Neural crest cell (in vitro differentiated cells): ENCODE measurements around the gene CEACAM4. TPM values are rescaled to one million over a fixed set of nuclear protein-coding genes. Genes with fewer than 3 reads are reported as not detected.

Experiments
- DNase-seq: peaks from one replicate; pipeline ENCODE4 v3.0.0; 2021; ENCODE audit warnings: low read depth, mixed read lengths, low spot score
- H3K27ac Mint-ChIP-seq: one replicate; pipeline ENCODE4 v1.8.0; 2021; ENCODE audit warnings: mild to moderate bottlenecking, mixed read lengths; ENCODE audit not compliant: unreplicated experiment
- H3K27me3 Mint-ChIP-seq: 2 replicates; pipeline ENCODE4 v1.8.0; 2021; ENCODE audit warnings: low read depth, mild to moderate bottlenecking, mixed read lengths
- H3K36me3 Mint-ChIP-seq: 2 replicates; pipeline ENCODE4 v1.8.0; 2021; ENCODE audit warnings: low read depth, mild to moderate bottlenecking, mixed read lengths
- H3K4me1 Mint-ChIP-seq: 2 replicates; pipeline ENCODE4 v1.8.0; 2021; ENCODE audit warnings: mixed read lengths
- H3K4me3 Mint-ChIP-seq: one replicate; pipeline ENCODE4 v1.8.0; 2021; ENCODE audit warnings: mild to moderate bottlenecking, mixed read lengths
- H3K9me3 Mint-ChIP-seq: 2 replicates; pipeline ENCODE4 v1.8.0; 2021; ENCODE audit warnings: mixed read lengths
- total RNA-seq: library from RNA; stranded (reverse); gene quantifications from 2 replicates; pipeline ENCODE4 v1.2.1, GENCODE V29; 2021
- TF ChIP-seq, protein P1 (sequence below): fragments of 200-600 bp; sonication (generic); conservative IDR thresholded peaks from 2 replicates; pipeline ENCODE4 v1.5.0; 2021; ENCODE audit warnings: antibody characterized with exemption, mild to moderate bottlenecking

CEACAM4 gene
- total RNA-seq, 1 donor from 2014 or later = not detected

DNA sequence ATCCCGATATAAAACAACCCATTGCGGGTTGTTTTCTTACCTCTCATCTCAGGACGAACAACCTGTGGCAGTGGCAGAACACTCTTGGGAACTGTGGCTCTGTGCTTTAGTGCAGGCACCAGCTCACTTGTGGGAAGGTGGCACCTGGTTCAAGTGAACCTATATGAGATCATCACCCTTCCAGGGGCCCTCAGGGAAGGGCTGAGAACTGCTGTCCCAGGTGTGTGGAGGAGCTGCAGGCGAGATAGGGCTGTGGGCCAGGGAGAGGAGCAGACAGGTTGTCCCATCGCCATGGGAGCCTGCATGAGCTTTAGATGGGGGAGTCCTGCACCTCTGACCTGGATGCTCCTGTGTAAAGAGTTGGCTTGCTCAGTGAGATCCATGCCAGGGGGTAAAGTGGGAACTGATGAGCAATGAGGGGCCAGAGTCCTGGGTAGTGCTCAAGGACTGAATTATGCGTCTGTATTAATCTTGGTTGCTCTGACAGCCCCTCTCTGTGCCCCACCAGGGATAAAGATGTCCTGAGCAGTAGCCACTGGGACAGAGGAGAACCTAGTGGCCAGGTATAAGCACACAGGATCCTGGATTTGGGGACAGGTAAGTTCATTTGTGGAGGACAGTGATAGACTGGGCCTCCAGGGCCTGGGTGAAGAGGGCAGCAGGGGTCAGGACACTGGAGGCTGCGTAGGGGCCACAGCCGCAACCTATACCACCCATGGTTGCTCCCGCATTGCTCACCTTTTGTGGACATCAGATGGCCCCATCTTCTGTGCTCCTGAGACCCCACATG lies 8.7 kb downstream of the CEACAM4 start:
- no peak overlapping the region for H3K27ac Mint-ChIP-seq
- TF ChIP-seq, protein P1, sequence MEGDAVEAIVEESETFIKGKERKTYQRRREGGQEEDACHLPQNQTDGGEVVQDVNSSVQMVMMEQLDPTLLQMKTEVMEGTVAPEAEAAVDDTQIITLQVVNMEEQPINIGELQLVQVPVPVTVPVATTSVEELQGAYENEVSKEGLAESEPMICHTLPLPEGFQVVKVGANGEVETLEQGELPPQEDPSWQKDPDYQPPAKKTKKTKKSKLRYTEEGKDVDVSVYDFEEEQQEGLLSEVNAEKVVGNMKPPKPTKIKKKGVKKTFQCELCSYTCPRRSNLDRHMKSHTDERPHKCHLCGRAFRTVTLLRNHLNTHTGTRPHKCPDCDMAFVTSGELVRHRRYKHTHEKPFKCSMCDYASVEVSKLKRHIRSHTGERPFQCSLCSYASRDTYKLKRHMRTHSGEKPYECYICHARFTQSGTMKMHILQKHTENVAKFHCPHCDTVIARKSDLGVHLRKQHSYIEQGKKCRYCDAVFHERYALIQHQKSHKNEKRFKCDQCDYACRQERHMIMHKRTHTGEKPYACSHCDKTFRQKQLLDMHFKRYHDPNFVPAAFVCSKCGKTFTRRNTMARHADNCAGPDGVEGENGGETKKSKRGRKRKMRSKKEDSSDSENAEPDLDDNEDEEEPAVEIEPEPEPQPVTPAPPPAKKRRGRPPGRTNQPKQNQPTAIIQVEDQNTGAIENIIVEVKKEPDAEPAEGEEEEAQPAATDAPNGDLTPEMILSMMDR = no peak
- no peaks in the 10 kb centered on the region for H3K36me3 Mint-ChIP-seq
- peaks cover 13% of the 10 kb centered on the region for H3K9me3 Mint-ChIP-seq
- no peaks in the 10 kb centered on the region for H3K4me1 Mint-ChIP-seq
- no peaks in the 10 kb centered on the region for H3K27me3 Mint-ChIP-seq
- no peak overlapping the region for H3K4me3 Mint-ChIP-seq
- DNase-seq = no peak

DNA sequence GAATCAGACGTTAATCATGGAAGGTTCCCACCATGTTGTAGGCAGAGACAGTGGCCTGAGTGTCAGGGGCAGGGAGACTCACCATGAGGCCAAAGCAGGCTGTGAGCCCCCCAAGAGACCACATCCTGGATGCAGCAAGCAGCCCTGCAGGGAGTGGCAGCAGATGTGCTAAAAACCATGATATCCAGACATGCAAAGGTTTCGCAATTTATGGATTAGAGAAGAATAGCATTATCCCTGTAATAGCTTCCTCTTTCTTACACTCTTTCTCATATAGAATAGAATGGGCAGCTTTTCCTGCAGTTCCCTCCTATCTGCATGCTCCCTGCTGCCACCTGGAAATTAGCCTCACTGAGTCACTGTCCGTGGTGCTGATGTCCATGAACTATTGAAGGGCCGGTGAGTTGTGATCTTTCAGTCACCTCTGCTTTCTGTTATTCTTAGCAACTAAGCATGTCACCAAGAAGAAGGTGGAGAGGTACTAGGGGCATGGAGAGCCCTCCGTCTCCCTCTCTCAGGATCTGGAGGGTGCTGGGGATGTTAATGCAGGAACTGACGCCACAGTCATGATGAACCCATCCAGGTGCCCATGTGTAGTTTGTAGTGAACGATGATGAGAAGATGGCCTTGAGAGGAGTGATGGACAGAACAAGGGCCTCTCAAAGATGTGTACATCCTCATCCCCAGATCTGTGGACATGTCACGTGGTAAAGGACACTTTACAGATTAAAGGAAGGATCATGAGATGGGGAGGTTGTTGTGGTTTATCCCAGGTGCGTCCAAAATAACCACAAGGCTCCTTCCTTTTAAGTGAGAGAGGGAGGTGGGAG lies 9.9 kb downstream of the CEACAM4 start:
- H3K9me3 Mint-ChIP-seq = peaks cover 13% of the 10 kb centered on the region
- TF ChIP-seq, protein P1 = no peak
- no peaks in the 10 kb centered on the region for H3K27me3 Mint-ChIP-seq
- no peak overlapping the region for H3K4me3 Mint-ChIP-seq
- no peak overlapping the region for H3K27ac Mint-ChIP-seq
- DNase-seq = no peak
- H3K4me1 Mint-ChIP-seq = no peaks in the 10 kb centered on the region
- no peaks in the 10 kb centered on the region for H3K36me3 Mint-ChIP-seq

DNA sequence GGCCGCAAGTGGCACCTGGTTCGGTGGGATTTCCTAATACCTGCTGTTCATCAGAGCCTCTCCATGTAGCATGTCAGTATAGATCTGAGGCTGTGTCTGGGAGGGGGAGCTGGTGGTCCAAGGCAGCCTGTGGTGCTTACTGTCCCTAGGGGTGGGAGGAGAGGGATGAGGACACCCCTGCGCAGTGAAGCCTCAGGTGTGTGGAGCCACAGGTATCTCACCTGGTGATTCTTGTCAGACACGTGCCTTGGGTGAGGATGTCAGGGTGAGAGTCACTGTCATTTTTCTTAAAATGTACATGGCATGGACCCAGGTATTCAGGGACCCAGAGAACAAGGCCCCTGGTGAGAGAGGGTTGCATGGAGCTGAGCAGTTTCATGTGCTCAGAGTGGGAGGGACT lies 11.7 kb downstream of the CEACAM4 start:
- H3K27ac Mint-ChIP-seq = no peak overlapping the region

DNA sequence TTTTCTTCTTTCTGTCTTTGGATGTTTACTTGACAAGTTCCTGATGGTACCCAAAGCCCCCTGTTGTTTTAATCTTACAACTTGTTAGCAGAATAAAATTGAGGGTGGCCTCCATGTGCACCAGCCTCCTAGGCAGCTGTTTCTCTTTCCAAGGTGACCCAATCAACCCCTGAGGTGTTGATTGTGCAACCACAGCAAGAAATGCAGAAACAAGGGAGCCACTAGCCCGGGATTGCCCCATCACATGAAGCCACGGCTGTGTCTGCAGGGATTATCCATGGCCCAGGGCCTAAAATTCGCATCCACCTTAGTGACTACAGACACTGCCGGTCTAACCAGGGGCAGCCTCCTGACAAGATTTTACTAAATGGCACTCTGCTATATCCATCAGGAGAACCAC lies 14.4 kb downstream of the CEACAM4 start:
- H3K4me1 Mint-ChIP-seq = no peaks in the 10 kb centered on the region
- H3K27ac Mint-ChIP-seq = no peak overlapping the region
- H3K9me3 Mint-ChIP-seq = peaks cover 15% of the 10 kb centered on the region
- H3K27me3 Mint-ChIP-seq = peaks cover 5% of the 10 kb centered on the region
- TF ChIP-seq, protein P1 = no peak
- H3K36me3 Mint-ChIP-seq = no peaks in the 10 kb centered on the region
- DNase-seq = no peak
- H3K4me3 Mint-ChIP-seq = no peak overlapping the region

More for the DNA sequence above, 11.7 kb downstream of the CEACAM4 start:
- Mint-ChIP-seq H3K36me3 (no peaks in the 10 kb centered on the region), H3K9me3 (peaks cover 13% of the 10 kb centered on the region), H3K27me3 (no peaks in the 10 kb centered on the region), H3K4me3 (no peak overlapping the region), H3K4me1 (no peaks in the 10 kb centered on the region)
- TF ChIP-seq, protein P1 = no peak
- no peak for DNase-seq

DNA sequence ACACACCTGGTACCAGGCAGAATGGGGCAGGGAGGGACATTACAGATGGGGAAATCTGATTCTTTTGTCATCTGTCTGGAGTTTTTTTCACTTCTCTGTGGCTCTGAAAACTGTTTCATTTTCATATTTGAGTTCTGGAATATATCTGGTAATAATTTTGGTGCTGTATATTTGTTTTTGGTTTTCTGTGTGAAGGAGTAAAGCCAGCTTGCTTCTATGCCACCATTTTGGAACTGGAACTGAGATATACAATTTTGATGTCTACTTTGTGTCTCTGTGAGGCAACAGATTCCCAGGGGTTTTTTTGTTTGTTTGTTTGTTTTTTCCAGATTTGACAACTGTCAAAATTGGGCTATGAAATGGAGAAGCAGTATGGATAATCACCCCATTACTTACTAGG lies 16.1 kb downstream of the CEACAM4 start:
- Mint-ChIP-seq H3K27me3 (peaks cover 5% of the 10 kb centered on the region), H3K27ac (no peak overlapping the region), H3K36me3 (no peaks in the 10 kb centered on the region), H3K9me3 (peaks cover 11% of the 10 kb centered on the region), H3K4me1 (no peaks in the 10 kb centered on the region), H3K4me3 (no peak overlapping the region)
- no peak for DNase-seq
- TF ChIP-seq, protein P1 = no peak
